GM18508 (cell line): ENCODE results near the gene HIRIP3.
A peak's percentile ranks its signal among the peaks of the same experiment; 100 is the strongest.
"Not testable (repeated sequence)": the region's sequence is repeated elsewhere in the genome, so short reads cannot be mapped to it uniquely, and the experiment has no call there.

Experiments used
- ATAC-seq: cut with Tn5 transposase; IDR thresholded peaks from one replicate; pipeline ENCODE4 v1.9.1; 2021; ENCODE audit warnings: moderate number of reproducible peaks; ENCODE audit not compliant: insufficient read depth, unreplicated experiment

Gene HIRIP3

GRCh38 chr16:29995324-29995910 is at the start of gene HIRIP3:
Gene HIRIP3 (minus strand): TSS chr16:29995617. CDS start chr16:29995605, 12 bp downstream.
- ATAC-seq: peak; percentile 20

- no peak for ATAC-seq
Measured at GRCh38 chr16:30041841-30042240, 46.4 kb upstream of the HIRIP3 start.

- not testable (repeated sequence) for ATAC-seq
Measured at GRCh38 chr16:30040690-30041089, 45.3 kb upstream of the HIRIP3 start.

GRCh38 chr16:30040221-30040620 is 44.8 kb upstream of the HIRIP3 start:
- ATAC-seq: no peak

- no peak for ATAC-seq
Measured at GRCh38 chr16:30033270-30033669, 37.9 kb upstream of the HIRIP3 start.

GRCh38 chr16:30032083-30032819 is 36.8 kb upstream of the HIRIP3 start:
- no peak for ATAC-seq

GRCh38 chr16:30031477-30031918 is 36.1 kb upstream of the HIRIP3 start:
- ATAC-seq: no peak

GRCh38 chr16:30030841-30031413 is 35.5 kb upstream of the HIRIP3 start, which contains the start of gene TLCD3B:
Gene TLCD3B (minus strand): TSS chr16:30031271. CDS start chr16:30030527, 744 bp downstream.
- ATAC-seq: no peak

- no peak for ATAC-seq
Measured at GRCh38 chr16:30030011-30030685, 34.7 kb upstream of the HIRIP3 start.

GRCh38 chr16:30028438-30029076 is 33.1 kb upstream of the HIRIP3 start:
- ATAC-seq: no peak

GRCh38 chr16:30027588-30028437 is 32.4 kb upstream of the HIRIP3 start:
- ATAC-seq: no peak

- ATAC-seq: no peak
Measured at GRCh38 chr16:30026449-30026848, 31.0 kb upstream of the HIRIP3 start.

GRCh38 chr16:30025574-30025973 is 30.2 kb upstream of the HIRIP3 start:
- ATAC-seq: no peak

- no peak for ATAC-seq
Measured at GRCh38 chr16:30025156-30025555, 29.7 kb upstream of the HIRIP3 start.

GRCh38 chr16:30024451-30024850 is 29.0 kb upstream of the HIRIP3 start:
- no peak for ATAC-seq

GRCh38 chr16:30023586-30023985 is 28.2 kb upstream of the HIRIP3 start:
- ATAC-seq: no peak

GRCh38 chr16:30022887-30023286 is 27.5 kb upstream of the HIRIP3 start, which contains the start of gene C16orf92:
Gene C16orf92 (plus strand): TSS chr16:30023198. CDS start chr16:30023341, 143 bp downstream.
- no peak for ATAC-seq

GRCh38 chr16:30018731-30019158 is 23.3 kb upstream of the HIRIP3 start:
- ATAC-seq: no peak

- ATAC-seq: not testable (repeated sequence)
Measured at GRCh38 chr16:30017937-30018336, 22.5 kb upstream of the HIRIP3 start.
